NCI-H2081 (cell line): Measurements from ENCODE around the gene TNS2.
A peak's percentile ranks its signal among the peaks of the same experiment; 100 is the strongest.
"Not testable (repeated sequence)": the region's sequence is repeated elsewhere in the genome, so short reads cannot be mapped to it uniquely, and the experiment has no call there.

Experiments
- DNase-seq, 2 experiments: peaks; one replicate each; lab custom pipeline; 2025; lab: John Stamatoyannopoulos, UW

Gene TNS2, protein sequence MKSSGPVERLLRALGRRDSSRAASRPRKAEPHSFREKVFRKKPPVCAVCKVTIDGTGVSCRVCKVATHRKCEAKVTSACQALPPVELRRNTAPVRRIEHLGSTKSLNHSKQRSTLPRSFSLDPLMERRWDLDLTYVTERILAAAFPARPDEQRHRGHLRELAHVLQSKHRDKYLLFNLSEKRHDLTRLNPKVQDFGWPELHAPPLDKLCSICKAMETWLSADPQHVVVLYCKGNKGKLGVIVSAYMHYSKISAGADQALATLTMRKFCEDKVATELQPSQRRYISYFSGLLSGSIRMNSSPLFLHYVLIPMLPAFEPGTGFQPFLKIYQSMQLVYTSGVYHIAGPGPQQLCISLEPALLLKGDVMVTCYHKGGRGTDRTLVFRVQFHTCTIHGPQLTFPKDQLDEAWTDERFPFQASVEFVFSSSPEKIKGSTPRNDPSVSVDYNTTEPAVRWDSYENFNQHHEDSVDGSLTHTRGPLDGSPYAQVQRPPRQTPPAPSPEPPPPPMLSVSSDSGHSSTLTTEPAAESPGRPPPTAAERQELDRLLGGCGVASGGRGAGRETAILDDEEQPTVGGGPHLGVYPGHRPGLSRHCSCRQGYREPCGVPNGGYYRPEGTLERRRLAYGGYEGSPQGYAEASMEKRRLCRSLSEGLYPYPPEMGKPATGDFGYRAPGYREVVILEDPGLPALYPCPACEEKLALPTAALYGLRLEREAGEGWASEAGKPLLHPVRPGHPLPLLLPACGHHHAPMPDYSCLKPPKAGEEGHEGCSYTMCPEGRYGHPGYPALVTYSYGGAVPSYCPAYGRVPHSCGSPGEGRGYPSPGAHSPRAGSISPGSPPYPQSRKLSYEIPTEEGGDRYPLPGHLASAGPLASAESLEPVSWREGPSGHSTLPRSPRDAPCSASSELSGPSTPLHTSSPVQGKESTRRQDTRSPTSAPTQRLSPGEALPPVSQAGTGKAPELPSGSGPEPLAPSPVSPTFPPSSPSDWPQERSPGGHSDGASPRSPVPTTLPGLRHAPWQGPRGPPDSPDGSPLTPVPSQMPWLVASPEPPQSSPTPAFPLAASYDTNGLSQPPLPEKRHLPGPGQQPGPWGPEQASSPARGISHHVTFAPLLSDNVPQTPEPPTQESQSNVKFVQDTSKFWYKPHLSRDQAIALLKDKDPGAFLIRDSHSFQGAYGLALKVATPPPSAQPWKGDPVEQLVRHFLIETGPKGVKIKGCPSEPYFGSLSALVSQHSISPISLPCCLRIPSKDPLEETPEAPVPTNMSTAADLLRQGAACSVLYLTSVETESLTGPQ (N-terminal part only)

GRCh38 chr12:53049571-53050318, at the start of gene TNS2:
Gene TNS2, plus strand, starts transcription at chr12:53050065. Its CDS starts 121 bp downstream, at chr12:53050186.
- peak; percentile 34 to 44 for DNase-seq

GRCh38 chr12:53004178-53004577, 45.7 kb upstream of the TNS2 start:
- DNase-seq: no peak

GRCh38 chr12:53004582-53004981, 45.3 kb upstream of the TNS2 start:
- no peak for DNase-seq

GRCh38 chr12:53005215-53005985, 44.5 kb upstream of the TNS2 start:
- no peak for DNase-seq

DNA sequence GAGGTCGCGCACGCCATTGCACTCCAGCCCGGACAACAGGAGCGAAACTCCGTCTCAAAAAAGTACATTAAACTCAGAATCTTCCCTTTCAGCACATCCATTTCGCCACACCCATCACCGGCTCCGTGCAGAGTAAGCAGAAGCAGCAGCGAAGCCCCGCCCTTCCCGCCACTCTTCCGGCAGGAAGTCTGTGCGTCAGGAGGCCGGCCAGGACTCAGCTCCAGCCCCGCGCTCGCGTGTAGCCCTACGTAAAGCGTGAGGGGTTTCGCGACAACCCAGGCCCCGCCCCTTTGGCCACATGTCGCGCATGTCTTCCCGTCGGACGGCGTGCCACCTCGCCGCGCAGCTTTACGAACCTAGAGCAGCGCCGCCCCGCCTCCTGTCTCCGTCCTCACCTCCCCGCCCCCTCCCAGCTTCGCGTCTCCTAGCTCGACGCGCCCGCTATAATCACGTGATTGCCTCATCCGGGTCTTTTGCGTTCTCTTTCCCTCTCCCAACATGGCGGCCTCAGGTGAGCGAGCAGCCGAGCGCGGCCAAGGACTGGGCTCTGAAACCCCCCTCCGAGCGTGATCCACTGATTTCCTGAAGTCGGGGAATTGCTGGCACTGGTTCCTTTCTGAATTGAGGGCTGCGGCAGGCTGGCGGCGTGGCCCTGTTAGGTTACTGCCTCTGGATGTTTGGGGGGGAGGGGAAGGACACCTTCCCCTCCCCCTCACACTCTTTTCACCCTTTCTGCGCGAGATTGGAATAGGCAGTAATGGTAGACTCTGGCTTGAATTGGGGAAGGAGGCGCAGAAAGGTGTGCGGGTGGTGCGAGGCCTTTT, 43.7 kb upstream of the TNS2 start, which contains the start of gene EIF4B:
EIF4B (plus strand) TSS at position 471 of the 824 bp plus-strand sequence; CDS start at position 499, 28 bp downstream.
- DNase-seq: peak; percentile 99 to 100

DNA sequence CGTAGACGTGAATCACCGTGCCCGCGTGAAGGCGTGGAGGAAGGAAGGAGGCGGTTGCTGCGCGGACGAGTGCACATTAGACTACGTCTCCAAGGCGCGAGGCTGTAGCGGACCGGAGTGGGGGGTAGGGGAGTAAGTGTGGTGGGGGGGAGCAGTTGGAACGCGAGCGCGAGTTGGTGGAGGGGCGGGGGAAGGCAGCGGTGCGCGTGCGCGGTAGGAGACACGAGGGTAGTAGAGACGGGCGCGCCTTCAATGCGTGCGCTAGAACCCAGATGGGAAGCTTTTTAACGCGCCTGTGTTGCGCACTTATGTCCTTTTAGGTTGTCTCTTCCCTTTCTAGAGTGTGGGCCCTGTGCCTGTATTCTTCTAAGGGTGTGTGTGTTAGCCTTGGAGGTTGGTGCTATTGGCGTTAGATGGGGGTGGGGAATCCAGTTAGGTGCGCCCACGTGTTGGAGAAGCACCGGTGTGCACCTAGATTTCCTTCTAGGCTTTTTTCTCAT, 43.0 kb upstream of the TNS2 start:
- DNase-seq: peak; percentile 76 to 77

DNA sequence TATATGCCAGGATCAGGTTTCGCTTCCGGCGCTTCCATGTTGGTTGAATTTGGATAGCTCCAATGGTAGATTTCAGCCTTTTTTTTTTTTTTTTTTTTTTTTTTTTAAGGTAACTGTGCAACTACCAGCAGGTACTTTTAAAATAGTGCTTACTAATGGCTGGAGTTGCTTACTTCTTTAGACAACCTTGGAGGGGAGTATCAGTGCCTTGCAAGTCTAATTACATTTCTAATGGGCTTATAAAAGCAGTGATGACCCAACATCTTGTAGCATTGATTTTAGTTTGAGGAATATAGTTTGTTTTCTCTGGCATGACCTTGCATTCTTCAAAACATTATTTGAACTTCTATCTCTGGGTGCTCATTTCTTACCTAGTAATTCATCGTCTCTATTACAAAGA, 42.5 kb upstream of the TNS2 start:
- DNase-seq: no peak

DNA sequence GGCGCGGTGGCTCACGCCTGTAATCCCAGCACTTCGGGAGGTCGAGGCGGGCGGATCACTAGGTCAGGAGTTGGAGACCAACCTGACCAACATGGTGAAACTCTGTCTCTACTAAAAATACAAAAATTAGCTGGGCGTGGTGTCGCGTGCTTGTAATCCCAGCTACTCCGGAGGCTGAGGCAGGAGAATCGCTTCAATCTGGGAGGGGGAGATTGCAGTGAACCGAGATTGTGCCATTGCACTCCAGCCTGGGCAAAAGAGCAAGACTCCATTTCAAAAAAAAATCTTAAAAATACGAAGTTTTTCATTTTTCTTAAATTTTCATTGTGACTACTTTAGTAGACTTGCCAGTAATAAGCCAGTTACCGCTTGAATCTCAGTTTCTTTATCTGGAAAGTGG, 41.1 kb upstream of the TNS2 start:
- not testable (repeated sequence) for DNase-seq

DNA sequence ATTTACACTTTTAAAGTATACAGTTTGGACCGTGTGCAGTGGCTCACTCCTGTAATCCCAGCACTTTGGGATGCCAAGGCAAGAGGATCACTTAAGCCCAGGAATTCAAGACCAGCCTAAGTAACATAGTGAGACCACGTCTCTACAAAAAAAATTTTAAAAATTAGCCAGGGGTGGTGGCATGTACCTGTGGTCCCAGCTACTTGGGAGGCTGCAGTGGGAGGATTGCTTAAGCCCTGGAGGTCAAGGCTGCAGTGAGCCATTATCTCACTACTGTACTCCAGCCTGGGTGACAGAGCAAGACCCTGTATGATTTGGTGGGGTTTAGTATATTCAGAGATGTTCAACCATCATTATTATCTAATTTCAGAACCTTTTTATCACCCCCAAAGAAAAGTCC, 38.9 kb upstream of the TNS2 start:
- no peak for DNase-seq

DNA sequence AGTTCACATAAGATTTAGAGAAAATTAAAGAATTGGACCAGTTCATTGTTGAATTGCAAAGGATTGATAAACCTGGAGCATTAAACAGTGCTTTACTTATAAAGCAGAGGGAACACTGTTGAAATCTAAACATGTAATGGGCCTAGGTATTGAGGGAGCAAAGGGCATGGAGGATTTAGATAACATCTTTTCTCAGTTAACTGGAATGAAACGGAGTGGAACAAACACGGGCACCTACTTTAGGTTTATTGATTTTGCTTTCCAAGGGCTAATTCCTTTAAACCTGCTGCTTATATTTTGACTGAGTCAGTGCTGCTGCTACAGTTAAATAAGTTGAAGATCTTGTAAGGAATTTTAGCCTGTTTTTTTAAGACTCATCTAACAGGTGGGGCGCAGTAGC, 38.0 kb upstream of the TNS2 start:
- DNase-seq: no peak

GRCh38 chr12:53012928-53013327, 36.9 kb upstream of the TNS2 start:
- no peak for DNase-seq

DNA sequence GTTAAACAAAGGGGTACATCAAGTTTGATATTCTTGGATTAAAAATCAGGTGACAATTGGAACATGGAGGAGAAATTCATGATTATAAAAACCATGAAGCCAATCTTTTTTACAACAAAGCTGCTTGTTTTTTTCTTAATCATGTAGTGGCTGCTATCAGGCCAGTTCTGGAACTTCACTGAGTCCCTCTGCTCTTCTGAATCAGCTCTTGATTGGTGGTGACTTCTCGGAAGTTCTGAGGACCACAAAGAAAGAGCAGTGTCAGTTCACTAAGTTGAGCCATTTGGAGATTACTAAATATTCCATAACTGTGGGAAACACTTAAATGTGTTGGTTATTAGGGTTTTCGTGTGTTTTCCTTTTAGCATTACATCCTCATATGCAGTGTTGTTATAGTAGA, 35.2 kb upstream of the TNS2 start:
- DNase-seq: no peak

- no peak for DNase-seq
Observed at GRCh38 chr12:53025250-53025649, 24.6 kb upstream of the TNS2 start.

GRCh38 chr12:53027014-53027413, 22.9 kb upstream of the TNS2 start:
- DNase-seq: not testable (repeated sequence)

- no peak for DNase-seq
Observed at GRCh38 chr12:53031616-53032015, 18.2 kb upstream of the TNS2 start.

DNA sequence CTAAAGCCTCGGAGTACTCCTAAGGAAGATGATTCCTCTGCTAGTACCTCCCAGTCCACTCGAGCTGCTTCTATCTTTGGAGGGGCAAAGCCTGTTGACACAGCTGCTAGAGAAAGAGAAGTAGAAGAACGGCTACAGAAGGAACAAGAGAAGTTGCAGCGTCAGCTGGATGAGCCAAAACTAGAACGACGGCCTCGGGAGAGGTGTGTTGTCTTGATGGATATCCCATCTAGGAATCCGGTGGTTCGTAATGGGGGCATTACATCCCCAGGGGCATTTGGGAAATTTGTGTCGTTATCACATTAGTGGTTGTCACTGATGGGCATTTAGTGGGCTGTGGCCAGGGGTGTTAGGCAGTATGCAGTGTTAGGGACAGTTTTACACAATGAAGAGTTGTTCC, 16.0 kb upstream of the TNS2 start:
- not testable (repeated sequence) for DNase-seq

GRCh38 chr12:53034459-53034858, 15.4 kb upstream of the TNS2 start:
- DNase-seq: no peak

- DNase-seq: no peak
Observed at GRCh38 chr12:53036802-53037201, 13.1 kb upstream of the TNS2 start.

DNA sequence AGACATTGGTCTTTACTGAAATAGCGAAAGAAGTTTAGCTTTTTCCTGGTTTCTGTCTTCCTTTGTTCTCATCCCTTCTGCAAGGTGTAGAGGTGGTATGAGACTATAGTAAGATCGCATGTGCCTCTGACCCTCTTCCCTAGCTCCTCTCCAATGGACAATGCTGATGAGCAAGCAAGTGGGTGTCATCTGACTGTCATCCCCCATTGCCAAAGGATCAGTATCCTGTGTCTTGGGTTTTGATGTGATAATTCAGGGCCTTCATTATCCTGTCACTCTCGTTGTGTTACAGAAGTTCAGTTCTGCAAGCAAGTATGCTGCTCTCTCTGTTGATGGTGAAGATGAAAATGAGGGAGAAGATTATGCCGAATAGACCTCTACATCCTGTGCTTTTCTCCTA, 10.0 kb upstream of the TNS2 start:
- DNase-seq: no peak
